ENCODE results near the gene BRI3BP.

DNA sequence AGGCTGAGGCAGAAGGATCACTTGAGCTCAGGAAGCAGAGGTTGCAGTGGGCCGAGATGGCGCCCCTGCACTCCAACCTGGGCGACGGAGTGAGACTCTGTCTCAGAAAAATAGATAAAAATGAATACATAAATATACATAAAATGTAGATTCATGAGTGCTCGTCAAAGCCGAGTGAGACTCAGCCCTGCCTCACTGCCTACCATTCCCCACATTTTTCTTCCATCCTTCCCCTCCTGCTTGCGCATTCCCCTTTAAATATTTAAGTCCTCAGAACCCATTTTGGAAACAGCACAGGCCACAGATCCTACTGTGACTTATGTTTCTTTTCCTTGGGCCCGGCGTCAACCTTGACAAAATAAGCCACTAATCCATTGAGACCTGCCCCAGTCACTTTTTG lies 39.8 kb downstream of the BRI3BP start:
- TF ChIP-seq CTCF (IDR thresholded peaks at IDR 0.05) (no peak), POLR2A (IDR thresholded peaks at IDR 0.05) (no peak), EP300 (IDR thresholded peaks at IDR 0.05) (no peak), POLR2AphosphoS5 (IDR thresholded peaks at IDR 0.05) (no peak)

Measured in sigmoid colon (tissue), 4 donors.